NCI-H2196 (cell line): Measurements from ENCODE around the gene CD163L1.

Experiments
- DNase-seq: peaks from one replicate; lab custom pipeline; 2025; ENCODE audit not compliant: unreplicated experiment; lab: John Stamatoyannopoulos, UW

CD163L1 gene

GRCh38 chr12:7327918-7328317 is 116.0 kb downstream of the CD163L1 start:
- no peak for DNase-seq

- no peak for DNase-seq
Observed at GRCh38 chr12:7324176-7324575, 119.8 kb downstream of the CD163L1 start.

DNA sequence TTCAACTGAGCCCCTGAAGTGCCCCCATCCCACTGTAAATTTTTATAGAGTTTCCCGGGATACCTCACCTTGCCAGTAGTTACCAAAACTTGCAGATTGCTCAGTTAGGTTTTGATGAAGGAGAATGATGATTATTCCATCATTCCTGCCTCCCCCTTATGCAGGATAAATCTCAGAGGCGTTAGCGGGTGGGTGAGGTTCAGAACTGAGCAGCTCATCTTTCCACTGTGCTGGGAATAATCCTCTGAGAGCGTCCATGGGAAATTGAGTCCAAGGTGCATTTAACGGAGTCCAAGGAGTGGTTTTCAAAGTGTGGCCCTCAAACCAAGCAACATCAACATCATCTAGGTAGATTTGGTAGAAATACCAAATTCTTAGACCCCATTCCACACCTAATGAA is 121.4 kb downstream of the CD163L1 start:
- DNase-seq: no peak

DNA sequence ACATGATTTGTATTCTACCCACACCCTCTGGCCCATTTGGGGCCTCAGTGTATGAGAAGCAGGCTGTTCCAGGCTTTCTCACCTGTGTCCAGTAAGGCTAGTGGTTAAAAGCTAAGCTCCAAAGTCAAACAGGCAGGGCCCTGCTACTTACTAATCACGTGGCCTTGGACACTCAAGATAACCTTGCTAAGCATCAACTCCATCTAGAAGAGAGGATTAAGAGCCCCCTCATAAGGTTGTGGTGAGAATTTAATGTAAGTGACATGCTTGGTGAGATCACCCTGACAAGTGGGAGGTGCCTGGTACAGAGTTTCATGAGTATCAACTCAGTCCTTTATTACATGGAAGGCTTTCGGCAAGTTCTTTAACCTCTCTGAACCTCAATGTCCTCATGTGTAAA is 122.3 kb downstream of the CD163L1 start:
- DNase-seq: no peak

- DNase-seq: no peak
Observed at GRCh38 chr12:7319930-7320329, 124.0 kb downstream of the CD163L1 start.

DNA sequence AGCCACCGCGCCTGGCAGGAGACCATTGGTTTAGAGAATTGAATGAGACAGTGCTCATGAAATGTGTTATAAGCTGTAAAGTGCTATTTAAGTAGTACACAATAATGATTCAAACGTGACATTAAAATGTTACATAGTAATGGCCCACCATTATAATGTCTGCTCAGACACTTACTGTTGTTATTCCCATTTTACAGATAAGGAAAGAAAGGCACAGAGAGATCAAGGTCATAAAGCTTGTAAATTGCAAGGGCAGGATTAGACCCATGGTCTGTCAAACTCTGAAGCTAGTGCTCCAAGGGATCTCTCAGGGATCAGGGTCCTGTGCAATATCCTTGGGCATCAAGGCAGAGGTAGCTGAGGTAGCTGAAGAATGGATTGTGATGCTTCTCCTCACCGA is 133.9 kb downstream of the CD163L1 start:
- no peak for DNase-seq
